G401.6 (cell line): ENCODE results near the gene C6orf89.
"Not testable (repeated sequence)": the region's sequence is repeated elsewhere in the genome, so short reads cannot be mapped to it uniquely, and the experiment has no call there.

Experiments used
- FAIRE-seq: peaks from 2 replicates; lab custom pipeline; 2012; peaks lifted over from hg19 to GRCh38; lab: Jason Lieb, UNC

Gene C6orf89

GRCh38 chr6:36888115-36888643 is 2.4 kb downstream of the C6orf89 start:
- FAIRE-seq = no peak

- no peak for FAIRE-seq
Measured at GRCh38 chr6:36888654-36889481, 3.1 kb downstream of the C6orf89 start.

GRCh38 chr6:36890112-36890663 is 4.4 kb downstream of the C6orf89 start:
- FAIRE-seq = no peak

GRCh38 chr6:36891153-36891552 is 5.4 kb downstream of the C6orf89 start:
- not testable (repeated sequence) for FAIRE-seq

- FAIRE-seq = no peak
Measured at GRCh38 chr6:36893976-36894932, 8.5 kb downstream of the C6orf89 start.

- no peak for FAIRE-seq
Measured at GRCh38 chr6:36897609-36898008, 11.9 kb downstream of the C6orf89 start.

GRCh38 chr6:36904114-36904513 is 18.4 kb downstream of the C6orf89 start:
- no peak for FAIRE-seq

GRCh38 chr6:36904851-36905393 is 19.2 kb downstream of the C6orf89 start:
- FAIRE-seq = no peak

- no peak for FAIRE-seq
Measured at GRCh38 chr6:36906539-36907325, 21.0 kb downstream of the C6orf89 start.

GRCh38 chr6:36907781-36908180 is 22.0 kb downstream of the C6orf89 start:
- FAIRE-seq = no peak

- no peak for FAIRE-seq
Measured at GRCh38 chr6:36908747-36909146, 23.0 kb downstream of the C6orf89 start.

GRCh38 chr6:36912030-36912454 is 26.3 kb downstream of the C6orf89 start:
- no peak for FAIRE-seq

GRCh38 chr6:36912586-36912985 is 26.8 kb downstream of the C6orf89 start:
- FAIRE-seq = no peak

GRCh38 chr6:36913082-36913481 is 27.3 kb downstream of the C6orf89 start:
- FAIRE-seq = no peak

GRCh38 chr6:36914227-36914794 is 28.6 kb downstream of the C6orf89 start:
- no peak for FAIRE-seq

- FAIRE-seq = no peak
Measured at GRCh38 chr6:36915599-36915998, 29.8 kb downstream of the C6orf89 start.

- no peak for FAIRE-seq
Measured at GRCh38 chr6:36916126-36916525, 30.4 kb downstream of the C6orf89 start.

GRCh38 chr6:36917541-36918193 is 31.9 kb downstream of the C6orf89 start:
- FAIRE-seq = no peak

- no peak for FAIRE-seq
Measured at GRCh38 chr6:36920049-36920448, 34.3 kb downstream of the C6orf89 start.

- no peak for FAIRE-seq
Measured at GRCh38 chr6:36920546-36920945, 34.8 kb downstream of the C6orf89 start.
